Measurements from ENCODE around the gene FAM89A. TPM values are rescaled to one million over a fixed set of nuclear protein-coding genes. Genes with fewer than 3 reads are reported as not detected.

Gene FAM89A
- total RNA-seq, 1 experiment from 2014 or later: 23.6 TPM

DNA sequence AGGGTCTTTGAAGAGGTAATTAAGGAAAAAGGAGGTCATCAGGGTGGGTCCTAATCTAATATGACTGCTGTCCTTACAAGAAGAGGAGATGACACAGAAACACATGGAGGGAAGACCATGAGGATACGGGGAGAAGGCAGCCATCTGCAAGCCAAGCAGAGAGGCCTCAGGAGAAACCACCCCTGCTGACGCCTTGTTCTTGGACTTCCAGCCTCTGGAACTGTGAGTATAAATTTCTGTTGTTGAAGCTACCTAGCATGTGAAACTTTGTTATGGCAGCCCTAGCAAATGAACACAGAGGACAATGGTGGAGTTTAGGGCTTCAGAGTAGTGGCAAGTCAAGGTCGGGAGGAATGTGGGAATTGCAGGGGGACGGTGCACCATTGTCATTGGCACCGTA, 36.7 kb upstream of the FAM89A start:
- intact Hi-C loops (cut with micrococcal nuclease): no loop called here
- POLR2A ChIA-PET: no interaction called here
- Histone ChIP-seq H3K9ac (ENCODE audit: low read length) (no peak overlapping the region), H4K20me1 (ENCODE audit: insufficient read depth) (no peaks in the 10 kb centered on the region), H3K27me3 (ENCODE audit: insufficient read depth, low read length) (no peaks in the 10 kb centered on the region), H3K4me2 (ENCODE audit: low read length) (no peak overlapping the region), H3K4me1 (ENCODE audit: control insufficient read depth in 1 of 2, insufficient read depth in 2 of 2, low read length in 2 of 2) (no peaks in the 10 kb centered on the region), H3K4me3 (replicated peaks in 1 of 2; ENCODE audit: low read depth in 1 of 2, low read length in 2 of 2) (no peak overlapping the region), H2AFZ (ENCODE audit: low read depth, low read length, poor library complexity, severe bottlenecking) (no peak overlapping the region), H3K27ac (ENCODE audit: low read depth, low read length) (no peak overlapping the region), H3K9me2 (ENCODE audit: insufficient read depth) (no peaks in the 10 kb centered on the region), H3K79me2 (ENCODE audit: insufficient read depth, low read length) (no peaks in the 10 kb centered on the region), H3K9me3 (ENCODE audit: control insufficient read depth in 1 of 2, insufficient read depth in 1 of 2, low read depth in 1 of 2, low read length in 2 of 2) (no peaks in the 10 kb centered on the region), H3K36me3 (ENCODE audit: control insufficient read depth in 1 of 2, insufficient read depth in 2 of 2, low read length in 2 of 2) (no peaks in the 10 kb centered on the region)
- CTCF ChIA-PET: no interaction called here
- TF ChIP-seq EZH2 (IDR thresholded peaks at IDR 0.05): no peak
- no peak for TF ChIP-seq SP1 (IDR thresholded peaks at IDR 0.05; ENCODE audit: low read depth)
- no peak for TF ChIP-seq CEBPB (IDR thresholded peaks at IDR 0.05; ENCODE audit: low read depth)
- no peak for TF ChIP-seq EGR1 (IDR thresholded peaks at IDR 0.05; ENCODE audit: low read depth)
- TF ChIP-seq, protein P1, sequence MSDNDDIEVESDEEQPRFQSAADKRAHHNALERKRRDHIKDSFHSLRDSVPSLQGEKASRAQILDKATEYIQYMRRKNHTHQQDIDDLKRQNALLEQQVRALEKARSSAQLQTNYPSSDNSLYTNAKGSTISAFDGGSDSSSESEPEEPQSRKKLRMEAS (IDR thresholded peaks at IDR 0.05): no peak
- TF ChIP-seq, protein P2, sequence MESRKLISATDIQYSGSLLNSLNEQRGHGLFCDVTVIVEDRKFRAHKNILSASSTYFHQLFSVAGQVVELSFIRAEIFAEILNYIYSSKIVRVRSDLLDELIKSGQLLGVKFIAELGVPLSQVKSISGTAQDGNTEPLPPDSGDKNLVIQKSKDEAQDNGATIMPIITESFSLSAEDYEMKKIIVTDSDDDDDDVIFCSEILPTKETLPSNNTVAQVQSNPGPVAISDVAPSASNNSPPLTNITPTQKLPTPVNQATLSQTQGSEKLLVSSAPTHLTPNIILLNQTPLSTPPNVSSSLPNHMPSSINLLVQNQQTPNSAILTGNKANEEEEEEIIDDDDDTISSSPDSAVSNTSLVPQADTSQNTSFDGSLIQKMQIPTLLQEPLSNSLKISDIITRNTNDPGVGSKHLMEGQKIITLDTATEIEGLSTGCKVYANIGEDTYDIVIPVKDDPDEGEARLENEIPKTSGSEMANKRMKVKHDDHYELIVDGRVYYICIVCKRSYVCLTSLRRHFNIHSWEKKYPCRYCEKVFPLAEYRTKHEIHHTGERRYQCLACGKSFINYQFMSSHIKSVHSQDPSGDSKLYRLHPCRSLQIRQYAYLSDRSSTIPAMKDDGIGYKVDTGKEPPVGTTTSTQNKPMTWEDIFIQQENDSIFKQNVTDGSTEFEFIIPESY (IDR thresholded peaks at IDR 0.05; ENCODE audit: extremely low read depth, insufficient replicate concordance, low read length): no peak
- no peak for TF ChIP-seq SIN3A (IDR thresholded peaks at IDR 0.05; ENCODE audit: low read depth)
- TF ChIP-seq, protein P3, sequence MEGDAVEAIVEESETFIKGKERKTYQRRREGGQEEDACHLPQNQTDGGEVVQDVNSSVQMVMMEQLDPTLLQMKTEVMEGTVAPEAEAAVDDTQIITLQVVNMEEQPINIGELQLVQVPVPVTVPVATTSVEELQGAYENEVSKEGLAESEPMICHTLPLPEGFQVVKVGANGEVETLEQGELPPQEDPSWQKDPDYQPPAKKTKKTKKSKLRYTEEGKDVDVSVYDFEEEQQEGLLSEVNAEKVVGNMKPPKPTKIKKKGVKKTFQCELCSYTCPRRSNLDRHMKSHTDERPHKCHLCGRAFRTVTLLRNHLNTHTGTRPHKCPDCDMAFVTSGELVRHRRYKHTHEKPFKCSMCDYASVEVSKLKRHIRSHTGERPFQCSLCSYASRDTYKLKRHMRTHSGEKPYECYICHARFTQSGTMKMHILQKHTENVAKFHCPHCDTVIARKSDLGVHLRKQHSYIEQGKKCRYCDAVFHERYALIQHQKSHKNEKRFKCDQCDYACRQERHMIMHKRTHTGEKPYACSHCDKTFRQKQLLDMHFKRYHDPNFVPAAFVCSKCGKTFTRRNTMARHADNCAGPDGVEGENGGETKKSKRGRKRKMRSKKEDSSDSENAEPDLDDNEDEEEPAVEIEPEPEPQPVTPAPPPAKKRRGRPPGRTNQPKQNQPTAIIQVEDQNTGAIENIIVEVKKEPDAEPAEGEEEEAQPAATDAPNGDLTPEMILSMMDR (IDR thresholded peaks at IDR 0.05 in 2 of 3, conservative IDR thresholded peaks at IDR 0.05 in 1 of 3; ENCODE audit: borderline replicate concordance in 1 of 3, insufficient read depth in 1 of 3, low read depth in 2 of 3, low read length in 2 of 3): no peak
- TF ChIP-seq ZFX (IDR thresholded peaks at IDR 0.05): no peak
- no peak for TF ChIP-seq EZH2phosphoT487 (IDR thresholded peaks at IDR 0.05; ENCODE audit: borderline replicate concordance)
- TF ChIP-seq ELF1 (IDR thresholded peaks at IDR 0.05; ENCODE audit: borderline replicate concordance, low read depth): no peak
- no peak for TF ChIP-seq POLR2A (IDR thresholded peaks at IDR 0.05; ENCODE audit: borderline replicate concordance, extremely low read depth, insufficient read depth, insufficient read length)
- TF ChIP-seq POLR2AphosphoS5 (IDR thresholded peaks at IDR 0.05; ENCODE audit: low read depth, low read length): no peak
- TF ChIP-seq RAD21 (IDR thresholded peaks at IDR 0.05; ENCODE audit: low read depth): no peak
- no peak for DNase-seq (ENCODE audit: low read depth, low spot score)
- no peak for ATAC-seq
- BruUV-seq (replicated peaks): no TSS peak
- RAD21 ChIA-PET (ENCODE audit: low non-redundant PET in 1 of 2, low total read pairs in 2 of 2, uncharacterized antibody in 2 of 2, unreplicated experiment in 2 of 2): no interaction called here

Data from HCT116 (cell line).